Measurements from ENCODE around the gene CDKN2B-AS1.

DNA sequence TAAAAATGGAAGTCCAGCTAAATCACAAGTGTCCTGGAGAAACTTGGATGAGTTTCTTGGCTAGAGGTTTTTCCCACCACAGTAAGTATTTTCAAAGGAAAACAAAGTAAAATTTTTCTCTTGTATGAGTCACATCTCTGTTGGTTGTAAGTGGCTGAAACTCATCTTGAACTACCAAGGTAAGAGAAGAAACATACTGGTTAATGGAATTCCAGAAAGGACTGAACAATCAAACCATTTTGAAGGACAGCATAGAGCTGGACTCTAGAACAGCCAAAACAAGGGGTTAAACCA is 117.3 kb downstream of the CDKN2B-AS1 start:
- TF ChIP-seq POLR2A (IDR thresholded peaks at IDR 0.05) (no peak), CTCF (IDR thresholded peaks at IDR 0.05) (no peak)
